ENCODE results near the gene CLCN7. TPM values are rescaled to one million over a fixed set of nuclear protein-coding genes. Genes with fewer than 3 reads are reported as not detected.

CLCN7 gene
- total and polyA plus RNA-seq, 2 of the 13 experiments (the other 11 are each of a cell fraction or from before 2014, with no cell fraction given), result 24.6 to 25.1 TPM

DNA sequence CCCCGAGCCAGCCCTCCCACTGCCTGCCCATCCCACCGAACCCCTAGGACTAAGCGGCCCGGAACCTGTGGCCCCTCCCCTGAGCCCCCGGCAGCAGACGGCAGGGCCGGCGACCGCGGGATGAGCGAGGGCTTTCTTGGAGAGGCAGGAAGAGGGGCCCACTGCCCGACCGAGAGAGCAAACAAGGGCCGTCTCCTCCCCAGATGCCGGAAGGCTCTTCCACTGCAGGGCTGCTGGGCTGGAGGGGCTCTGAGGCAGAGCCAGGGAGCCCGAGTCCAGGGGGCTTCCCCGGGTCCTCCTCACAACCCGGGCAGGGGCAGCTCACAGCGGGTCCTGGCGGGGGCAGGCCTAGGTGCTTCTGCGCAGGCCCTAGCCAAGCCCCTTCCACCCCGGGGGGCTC, 41.1 kb downstream of the CLCN7 start:
- intact Hi-C loops (cut with micrococcal nuclease; ENCODE audit: unreplicated experiment), result no loop called here
- TF ChIP-seq, protein P1, sequence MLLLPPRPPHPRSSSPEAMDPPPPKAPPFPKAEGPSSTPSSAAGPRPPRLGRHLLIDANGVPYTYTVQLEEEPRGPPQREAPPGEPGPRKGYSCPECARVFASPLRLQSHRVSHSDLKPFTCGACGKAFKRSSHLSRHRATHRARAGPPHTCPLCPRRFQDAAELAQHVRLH (CRISPR knock-in tag; IDR thresholded peaks at IDR 0.05; ENCODE audit: borderline replicate concordance, low read depth), result no peak
- TF ChIP-seq ZNF703 (CRISPR knock-in tag; IDR thresholded peaks at IDR 0.05; ENCODE audit: borderline replicate concordance) (no peak), ZNF777 (CRISPR knock-in tag; IDR thresholded peaks at IDR 0.05) (no peak), CC2D1A (CRISPR knock-in tag; IDR thresholded peaks at IDR 0.05) (no peak), ZNF737 (CRISPR knock-in tag; IDR thresholded peaks at IDR 0.05; ENCODE audit: borderline replicate concordance) (no peak), ZNF619 (CRISPR knock-in tag; IDR thresholded peaks at IDR 0.05) (no peak), NFE2L1 (CRISPR knock-in tag; IDR thresholded peaks at IDR 0.05; ENCODE audit: borderline replicate concordance) (no peak)
- TF ChIP-seq, protein P2, sequence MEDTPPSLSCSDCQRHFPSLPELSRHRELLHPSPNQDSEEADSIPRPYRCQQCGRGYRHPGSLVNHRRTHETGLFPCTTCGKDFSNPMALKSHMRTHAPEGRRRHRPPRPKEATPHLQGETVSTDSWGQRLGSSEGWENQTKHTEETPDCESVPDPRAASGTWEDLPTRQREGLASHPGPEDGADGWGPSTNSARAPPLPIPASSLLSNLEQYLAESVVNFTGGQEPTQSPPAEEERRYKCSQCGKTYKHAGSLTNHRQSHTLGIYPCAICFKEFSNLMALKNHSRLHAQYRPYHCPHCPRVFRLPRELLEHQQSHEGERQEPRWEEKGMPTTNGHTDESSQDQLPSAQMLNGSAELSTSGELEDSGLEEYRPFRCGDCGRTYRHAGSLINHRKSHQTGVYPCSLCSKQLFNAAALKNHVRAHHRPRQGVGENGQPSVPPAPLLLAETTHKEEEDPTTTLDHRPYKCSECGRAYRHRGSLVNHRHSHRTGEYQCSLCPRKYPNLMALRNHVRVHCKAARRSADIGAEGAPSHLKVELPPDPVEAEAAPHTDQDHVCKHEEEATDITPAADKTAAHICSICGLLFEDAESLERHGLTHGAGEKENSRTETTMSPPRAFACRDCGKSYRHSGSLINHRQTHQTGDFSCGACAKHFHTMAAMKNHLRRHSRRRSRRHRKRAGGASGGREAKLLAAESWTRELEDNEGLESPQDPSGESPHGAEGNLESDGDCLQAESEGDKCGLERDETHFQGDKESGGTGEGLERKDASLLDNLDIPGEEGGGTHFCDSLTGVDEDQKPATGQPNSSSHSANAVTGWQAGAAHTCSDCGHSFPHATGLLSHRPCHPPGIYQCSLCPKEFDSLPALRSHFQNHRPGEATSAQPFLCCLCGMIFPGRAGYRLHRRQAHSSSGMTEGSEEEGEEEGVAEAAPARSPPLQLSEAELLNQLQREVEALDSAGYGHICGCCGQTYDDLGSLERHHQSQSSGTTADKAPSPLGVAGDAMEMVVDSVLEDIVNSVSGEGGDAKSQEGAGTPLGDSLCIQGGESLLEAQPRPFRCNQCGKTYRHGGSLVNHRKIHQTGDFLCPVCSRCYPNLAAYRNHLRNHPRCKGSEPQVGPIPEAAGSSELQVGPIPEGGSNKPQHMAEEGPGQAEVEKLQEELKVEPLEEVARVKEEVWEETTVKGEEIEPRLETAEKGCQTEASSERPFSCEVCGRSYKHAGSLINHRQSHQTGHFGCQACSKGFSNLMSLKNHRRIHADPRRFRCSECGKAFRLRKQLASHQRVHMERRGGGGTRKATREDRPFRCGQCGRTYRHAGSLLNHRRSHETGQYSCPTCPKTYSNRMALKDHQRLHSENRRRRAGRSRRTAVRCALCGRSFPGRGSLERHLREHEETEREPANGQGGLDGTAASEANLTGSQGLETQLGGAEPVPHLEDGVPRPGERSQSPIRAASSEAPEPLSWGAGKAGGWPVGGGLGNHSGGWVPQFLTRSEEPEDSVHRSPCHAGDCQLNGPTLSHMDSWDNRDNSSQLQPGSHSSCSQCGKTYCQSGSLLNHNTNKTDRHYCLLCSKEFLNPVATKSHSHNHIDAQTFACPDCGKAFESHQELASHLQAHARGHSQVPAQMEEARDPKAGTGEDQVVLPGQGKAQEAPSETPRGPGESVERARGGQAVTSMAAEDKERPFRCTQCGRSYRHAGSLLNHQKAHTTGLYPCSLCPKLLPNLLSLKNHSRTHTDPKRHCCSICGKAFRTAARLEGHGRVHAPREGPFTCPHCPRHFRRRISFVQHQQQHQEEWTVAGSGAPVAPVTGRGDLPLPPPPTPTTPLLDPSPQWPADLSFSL (CRISPR knock-in tag; IDR thresholded peaks at IDR 0.05), result no peak
- TF ChIP-seq, protein P3, sequence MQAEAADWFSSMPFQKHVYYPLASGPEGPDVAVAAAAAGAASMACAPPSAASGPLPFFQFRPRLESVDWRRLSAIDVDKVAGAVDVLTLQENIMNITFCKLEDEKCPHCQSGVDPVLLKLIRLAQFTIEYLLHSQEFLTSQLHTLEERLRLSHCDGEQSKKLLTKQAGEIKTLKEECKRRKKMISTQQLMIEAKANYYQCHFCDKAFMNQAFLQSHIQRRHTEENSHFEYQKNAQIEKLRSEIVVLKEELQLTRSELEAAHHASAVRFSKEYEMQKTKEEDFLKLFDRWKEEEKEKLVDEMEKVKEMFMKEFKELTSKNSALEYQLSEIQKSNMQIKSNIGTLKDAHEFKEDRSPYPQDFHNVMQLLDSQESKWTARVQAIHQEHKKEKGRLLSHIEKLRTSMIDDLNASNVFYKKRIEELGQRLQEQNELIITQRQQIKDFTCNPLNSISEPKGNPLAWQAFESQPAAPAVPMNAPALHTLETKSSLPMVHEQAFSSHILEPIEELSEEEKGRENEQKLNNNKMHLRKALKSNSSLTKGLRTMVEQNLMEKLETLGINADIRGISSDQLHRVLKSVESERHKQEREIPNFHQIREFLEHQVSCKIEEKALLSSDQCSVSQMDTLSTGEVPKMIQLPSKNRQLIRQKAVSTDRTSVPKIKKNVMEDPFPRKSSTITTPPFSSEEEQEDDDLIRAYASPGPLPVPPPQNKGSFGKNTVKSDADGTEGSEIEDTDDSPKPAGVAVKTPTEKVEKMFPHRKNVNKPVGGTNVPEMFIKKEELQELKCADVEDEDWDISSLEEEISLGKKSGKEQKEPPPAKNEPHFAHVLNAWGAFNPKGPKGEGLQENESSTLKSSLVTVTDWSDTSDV (CRISPR knock-in tag; IDR thresholded peaks at IDR 0.05), result no peak
- TF ChIP-seq, protein P4, sequence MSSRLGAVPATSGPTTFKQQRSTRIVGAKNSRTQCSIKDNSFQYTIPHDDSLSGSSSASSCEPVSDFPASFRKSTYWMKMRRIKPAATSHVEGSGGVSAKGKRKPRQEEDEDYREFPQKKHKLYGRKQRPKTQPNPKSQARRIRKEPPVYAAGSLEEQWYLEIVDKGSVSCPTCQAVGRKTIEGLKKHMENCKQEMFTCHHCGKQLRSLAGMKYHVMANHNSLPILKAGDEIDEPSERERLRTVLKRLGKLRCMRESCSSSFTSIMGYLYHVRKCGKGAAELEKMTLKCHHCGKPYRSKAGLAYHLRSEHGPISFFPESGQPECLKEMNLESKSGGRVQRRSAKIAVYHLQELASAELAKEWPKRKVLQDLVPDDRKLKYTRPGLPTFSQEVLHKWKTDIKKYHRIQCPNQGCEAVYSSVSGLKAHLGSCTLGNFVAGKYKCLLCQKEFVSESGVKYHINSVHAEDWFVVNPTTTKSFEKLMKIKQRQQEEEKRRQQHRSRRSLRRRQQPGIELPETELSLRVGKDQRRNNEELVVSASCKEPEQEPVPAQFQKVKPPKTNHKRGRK (CRISPR knock-in tag; IDR thresholded peaks at IDR 0.05), result no peak
- TF ChIP-seq, protein P5, sequence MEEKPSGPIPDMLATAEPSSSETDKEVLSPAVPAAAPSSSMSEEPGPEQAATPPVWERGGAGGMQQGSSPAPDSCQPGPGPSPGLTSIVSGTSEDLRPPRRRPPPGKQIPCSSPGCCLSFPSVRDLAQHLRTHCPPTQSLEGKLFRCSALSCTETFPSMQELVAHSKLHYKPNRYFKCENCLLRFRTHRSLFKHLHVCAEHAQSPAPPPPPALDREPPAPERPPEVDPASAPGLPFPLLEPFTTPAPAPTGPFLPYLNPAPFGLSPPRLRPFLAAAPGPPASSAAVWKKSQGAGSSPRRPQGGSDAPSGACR (CRISPR knock-in tag; IDR thresholded peaks at IDR 0.05), result no peak
- TF ChIP-seq, protein P6, sequence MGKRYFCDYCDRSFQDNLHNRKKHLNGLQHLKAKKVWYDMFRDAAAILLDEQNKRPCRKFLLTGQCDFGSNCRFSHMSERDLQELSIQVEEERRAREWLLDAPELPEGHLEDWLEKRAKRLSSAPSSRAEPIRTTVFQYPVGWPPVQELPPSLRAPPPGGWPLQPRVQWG (CRISPR knock-in tag; IDR thresholded peaks at IDR 0.05; ENCODE audit: borderline replicate concordance, low read depth), result no peak

More for the DNA sequence above, 41.1 kb downstream of the CLCN7 start:
- H3K4me3 ChIP-seq (replicated peaks in 1 of 3; ENCODE audit: insufficient read depth in 1 of 3, low read depth in 2 of 3, low read length in 3 of 3), result peak overlapping the region in 1 of 3 experiments; percentile 7; a peak in 1 of 6 replicates
- no peak overlapping the region for H3K27ac ChIP-seq (ENCODE audit: extremely low read length, insufficient read depth, low read length)
- H3K9ac ChIP-seq (ENCODE audit: insufficient read depth, low read depth, low read length), result no peak overlapping the region
- 25% methylated on average over 10 of the region's 22 CpGs for WGBS (ENCODE audit: low lambda C conversion rate)
- no peak for ATAC-seq
- H3K27me3 ChIP-seq (ENCODE audit: control insufficient read depth in 1 of 2, insufficient read depth in 2 of 2, low read length in 2 of 2), result peaks cover 9 to 46% of the 10 kb centered on the region in 2 experiments
- in situ Hi-C loops (cut with HindIII; ENCODE audit: extremely low pct_ligation_motif_present, low pct_unique_long_range_greater_than_20kb), result no loop called here
- no TSS peak for BruUV-seq (replicated peaks)
- CTCF ChIA-PET (ENCODE audit: low intra/inter-chr PET ratio, low total read pairs), result no interaction called here
- no peaks in the 10 kb centered on the region for H3K9me3 ChIP-seq (ENCODE audit: low read length)
- no peak overlapping the region for H3K4me2 ChIP-seq (ENCODE audit: low read depth, low read length)
- DNase-seq (ENCODE audit: low spot score), result no peak
- no peaks in the 10 kb centered on the region for H3K79me2 ChIP-seq (ENCODE audit: insufficient read depth, low read length)
- H4K20me1 ChIP-seq (ENCODE audit: insufficient read depth, low read length), result no peaks in the 10 kb centered on the region
- peaks cover 72% of the 10 kb centered on the region for H3K4me1 ChIP-seq (ENCODE audit: insufficient read depth, low read length)
- no peaks in the 10 kb centered on the region for H3K36me3 ChIP-seq (replicated peaks in 1 of 2; ENCODE audit: control insufficient read depth in 1 of 2, insufficient read depth in 2 of 2, low read length in 2 of 2)
- POLR2A ChIA-PET, result interaction anchor here (1.3 kb wide), 1 partner anchor 13 kb away, joined by 6 read pairs; the partner anchor contains the start of gene UQCC4
- no peak overlapping the region for H2AFZ ChIP-seq (ENCODE audit: low read length)
- FAIRE-seq, result no peak
